ENCODE measurements around the gene IQSEC2. TPM values are rescaled to one million over a fixed set of nuclear protein-coding genes. Genes with fewer than 3 reads are reported as not detected.

IQSEC2 gene
- total RNA-seq, 2 donors from 2014 or later: 0.48 to 0.86 TPM

- Mint-ChIP-seq H3K4me1 (ENCODE audit: low read depth in 2 of 2) (peaks cover 21 to 42% of the 10 kb centered on the region in 2 donors), H3K27ac (peak overlapping the region; percentile 79 to 84), H3K27me3 (peaks cover 0 to 5% of the 10 kb centered on the region in 2 donors), H3K9me3 (no peaks in the 10 kb centered on the region), H3K36me3 (no peaks in the 10 kb centered on the region), H3K4me3 (peak overlapping the region; percentile 76)
- no peak for DNase-seq (ENCODE audit: low spot score)
- peak in 1 of 2 donors; percentile 9 for ATAC-seq
Observed at GRCh38 chrX:53288189-53288588, 6.8 kb upstream of the IQSEC2 start.

- DNase-seq (ENCODE audit: low spot score) (no peak), ATAC-seq (peak; percentile 71 to 76)
- peak overlapping the region; percentile 76 for H3K4me3 Mint-ChIP-seq
- peaks cover 21 to 42% of the 10 kb centered on the region in 2 donors for H3K4me1 Mint-ChIP-seq (ENCODE audit: low read depth in 2 of 2)
- H3K27me3 Mint-ChIP-seq: peaks cover 0 to 5% of the 10 kb centered on the region in 2 donors
- H3K9me3 Mint-ChIP-seq: no peaks in the 10 kb centered on the region
- peak overlapping the region; percentile 79 to 84 for H3K27ac Mint-ChIP-seq
- no peaks in the 10 kb centered on the region for H3K36me3 Mint-ChIP-seq
Observed at GRCh38 chrX:53287493-53288138, 6.2 kb upstream of the IQSEC2 start.

- Mint-ChIP-seq H3K36me3 (no peaks in the 10 kb centered on the region), H3K4me1 (ENCODE audit: low read depth in 2 of 2) (peaks cover 21 to 42% of the 10 kb centered on the region in 2 donors), H3K27ac (peak overlapping the region; percentile 23 to 84), H3K9me3 (no peaks in the 10 kb centered on the region), H3K4me3 (peak overlapping the region; percentile 4), H3K27me3 (peaks cover 0 to 12% of the 10 kb centered on the region in 2 donors)
- DNase-seq (ENCODE audit: low spot score): no peak
- no peak for ATAC-seq
Observed at GRCh38 chrX:53286171-53286570, 4.8 kb upstream of the IQSEC2 start.

- peak overlapping the region in 1 of 2 donors; percentile 53 for H3K27ac Mint-ChIP-seq
- H3K4me3 Mint-ChIP-seq: no peak overlapping the region
- ATAC-seq: no peak
Observed at GRCh38 chrX:53285591-53285990, 4.2 kb upstream of the IQSEC2 start.

GRCh38 chrX:53284684-53285447 lies 3.5 kb upstream of the IQSEC2 start:
- H3K9me3 Mint-ChIP-seq: no peaks in the 10 kb centered on the region
- peak; percentile 65 for DNase-seq (ENCODE audit: low spot score)
- H3K27me3 Mint-ChIP-seq: peaks cover 0 to 17% of the 10 kb centered on the region in 2 donors
- no peaks in the 10 kb centered on the region for H3K36me3 Mint-ChIP-seq
- H3K27ac Mint-ChIP-seq: peak overlapping the region in 1 of 2 donors; percentile 53
- no peak overlapping the region for H3K4me3 Mint-ChIP-seq
- peaks cover 27 to 47% of the 10 kb centered on the region in 2 donors for H3K4me1 Mint-ChIP-seq (ENCODE audit: low read depth in 2 of 2)
- ATAC-seq: peak; percentile 71 to 81

More at GRCh38 chrX:53285591-53285990, 4.2 kb upstream of the IQSEC2 start:
- Mint-ChIP-seq H3K9me3 (no peaks in the 10 kb centered on the region), H3K27me3 (peaks cover 0 to 12% of the 10 kb centered on the region in 2 donors), H3K4me1 (ENCODE audit: low read depth in 2 of 2) (peaks cover 21 to 42% of the 10 kb centered on the region in 2 donors), H3K36me3 (no peaks in the 10 kb centered on the region)
- no peak for DNase-seq (ENCODE audit: low spot score)

- no peaks in the 10 kb centered on the region for H3K36me3 Mint-ChIP-seq
- H3K27me3 Mint-ChIP-seq: peaks cover 0 to 25% of the 10 kb centered on the region in 2 donors
- no peak for ATAC-seq
- no peak overlapping the region for H3K4me3 Mint-ChIP-seq
- DNase-seq (ENCODE audit: low spot score): no peak
- H3K27ac Mint-ChIP-seq: no peak overlapping the region
- no peaks in the 10 kb centered on the region for H3K9me3 Mint-ChIP-seq
- peaks cover 22 to 42% of the 10 kb centered on the region in 2 donors for H3K4me1 Mint-ChIP-seq (ENCODE audit: low read depth in 2 of 2)
Observed at GRCh38 chrX:53283567-53283966, 2.2 kb upstream of the IQSEC2 start.

GRCh38 chrX:53283099-53283498 lies 1.7 kb upstream of the IQSEC2 start:
- H3K9me3 Mint-ChIP-seq: no peaks in the 10 kb centered on the region
- H3K27ac Mint-ChIP-seq: no peak overlapping the region
- no peak for DNase-seq (ENCODE audit: low spot score)
- no peaks in the 10 kb centered on the region for H3K36me3 Mint-ChIP-seq
- peaks cover 0 to 25% of the 10 kb centered on the region in 2 donors for H3K27me3 Mint-ChIP-seq
- H3K4me1 Mint-ChIP-seq (ENCODE audit: low read depth in 2 of 2): peaks cover 19 to 37% of the 10 kb centered on the region in 2 donors
- H3K4me3 Mint-ChIP-seq: no peak overlapping the region
- ATAC-seq: no peak

GRCh38 chrX:53281963-53282695 lies 745 bp upstream of the IQSEC2 start:
- Mint-ChIP-seq H3K27me3 (peaks cover 0 to 25% of the 10 kb centered on the region in 2 donors), H3K9me3 (no peaks in the 10 kb centered on the region), H3K4me1 (ENCODE audit: low read depth in 2 of 2) (peaks cover 15 to 27% of the 10 kb centered on the region in 2 donors), H3K36me3 (no peaks in the 10 kb centered on the region), H3K27ac (no peak overlapping the region), H3K4me3 (no peak overlapping the region)
- ATAC-seq: no peak
- DNase-seq (ENCODE audit: low spot score): no peak

GRCh38 chrX:53280331-53281320 lies 758 bp downstream of the IQSEC2 start:
- no peak for DNase-seq (ENCODE audit: low spot score)
- Mint-ChIP-seq H3K27ac (no peak overlapping the region), H3K9me3 (no peaks in the 10 kb centered on the region), H3K4me3 (peak overlapping the region; percentile 13), H3K4me1 (ENCODE audit: low read depth in 2 of 2) (peaks cover 13 to 21% of the 10 kb centered on the region in 2 donors), H3K27me3 (peaks cover 0 to 25% of the 10 kb centered on the region in 2 donors), H3K36me3 (no peaks in the 10 kb centered on the region)
- ATAC-seq: no peak

- Mint-ChIP-seq H3K4me3 (peak overlapping the region; percentile 13), H3K4me1 (ENCODE audit: low read depth in 2 of 2) (peaks cover 9 to 13% of the 10 kb centered on the region in 2 donors), H3K27me3 (peaks cover 0 to 28% of the 10 kb centered on the region in 2 donors), H3K36me3 (no peaks in the 10 kb centered on the region), H3K27ac (no peak overlapping the region), H3K9me3 (no peaks in the 10 kb centered on the region)
- DNase-seq (ENCODE audit: low spot score): no peak
- no peak for ATAC-seq
Observed at GRCh38 chrX:53279296-53280237, 1.8 kb downstream of the IQSEC2 start.

- Mint-ChIP-seq H3K27ac (no peak overlapping the region), H3K4me1 (ENCODE audit: low read depth in 2 of 2) (no peaks in the 10 kb centered on the region), H3K27me3 (peaks cover 0 to 5% of the 10 kb centered on the region in 2 donors), H3K9me3 (no peaks in the 10 kb centered on the region), H3K36me3 (no peaks in the 10 kb centered on the region), H3K4me3 (no peak overlapping the region)
- ATAC-seq (no peak), DNase-seq (ENCODE audit: low spot score) (no peak)
Observed at GRCh38 chrX:53272808-53273337, 8.5 kb downstream of the IQSEC2 start.
